GM12878 (cell line): ENCODE measurements around the gene TMEM26. TPM values are rescaled to one million over a fixed set of nuclear protein-coding genes. Genes with fewer than 3 reads are reported as not detected.

Experiments
- ATAC-seq: fragments of 200-7000 bp; cut with Tn5 transposase; 3 replicates; pipeline ENCODE4 v1.9.1; 2020; ENCODE audit warnings: mild to moderate bottlenecking, moderate library complexity
- BruUV-seq: library from RNA; stranded (reverse); fragments of 400-500 nt; replicated peaks from 2 replicates; lab custom pipeline; 2021; lab: Mats Ljungman, UMichigan
- CTCF ChIA-PET: fragments of 300-600 bp; sonication (Branson Sonifier 250); formaldehyde crosslinking; extraction: SDS; loops from one replicate; lab custom pipeline; 2021; ENCODE audit warnings: inconsistent platforms; lab: Yijun Ruan, JAX
- POLR2A ChIA-PET: fragments of 350-600 bp; formaldehyde crosslinking; extraction: SDS; loops from one replicate; lab custom pipeline; 2021; ENCODE audit warnings: inconsistent platforms; lab: Charles Lee
- RAD21 ChIA-PET: fragments of 300-600 bp; sonication (Branson Sonifier 250); formaldehyde crosslinking; loops from one replicate; lab custom pipeline; 2023; ENCODE audit warnings: antibody characterized with exemption; ENCODE audit not compliant: unreplicated experiment; lab: Charles Lee
- SMC1A ChIA-PET: fragments of 300-600 bp; sonication (Branson Sonifier 250); formaldehyde crosslinking; loops from one replicate; lab custom pipeline; 2023; ENCODE audit not compliant: unreplicated experiment, uncharacterized antibody; lab: Charles Lee
- DNase-seq: peaks from one replicate; pipeline ENCODE4 v3.0.0-alpha.2; 2011; ENCODE audit warnings: low read depth, low spot score
- FAIRE-seq: peaks from 3 replicates; lab custom pipeline; 2011; peaks lifted over from hg19 to GRCh38; lab: Jason Lieb, UNC
- H2AFZ ChIP-seq: 2 replicates; pipeline ENCODE4 v1.6.0; 2011; ENCODE audit warnings: low read depth, low read length, control low read depth; ENCODE audit not compliant: control insufficient read depth
- H3K27ac ChIP-seq: 2 replicates; pipeline ENCODE4 v1.5.1; 2011; ENCODE audit warnings: control low read depth; ENCODE audit not compliant: control insufficient read depth, insufficient read depth
- H3K27me3 ChIP-seq, 2 experiments: replicated peaks in 1 of 2; 2 replicates each; pipeline versions ENCODE4 v1.6.0 to v1.6.1; 2011; ENCODE audit warnings: low read length in 1 of 2; ENCODE audit not compliant: control insufficient read depth in 2 of 2, insufficient read depth in 2 of 2
- H3K36me3 ChIP-seq, 2 experiments: 2 replicates each; pipeline ENCODE4 v1.5.1; 2011; ENCODE audit warnings: low read length in 1 of 2; ENCODE audit not compliant: control insufficient read depth in 2 of 2, insufficient read depth in 2 of 2
- H3K4me1 ChIP-seq: 2 replicates; pipeline ENCODE4 v1.6.1; 2011; ENCODE audit warnings: mild to moderate bottlenecking, low read length, moderate library complexity, mixed read lengths; ENCODE audit not compliant: control insufficient read depth, insufficient read depth
- H3K4me2 ChIP-seq: 2 replicates; pipeline ENCODE4 v1.6.0; 2011; ENCODE audit warnings: control low read depth; ENCODE audit not compliant: control insufficient read depth, insufficient read depth
- H3K4me3 ChIP-seq: fragments of 200-600 bp; sonication (generic); 2 replicates; pipeline ENCODE4 v1.5.1; 2016
- H3K79me2 ChIP-seq: 2 replicates; pipeline ENCODE4 v1.6.0; 2011; ENCODE audit warnings: low read length; ENCODE audit not compliant: control insufficient read depth, insufficient read depth
- H3K9ac ChIP-seq: 2 replicates; pipeline ENCODE4 v1.8.0; 2011; ENCODE audit warnings: low read length, control low read depth, mixed read lengths; ENCODE audit not compliant: control insufficient read depth, insufficient read depth
- H3K9me3 ChIP-seq: replicated peaks from 3 replicates; pipeline ENCODE4 v1.5.1; 2011; ENCODE audit warnings: mild to moderate bottlenecking, low read length; ENCODE audit not compliant: control insufficient read depth, insufficient read depth
- H4K20me1 ChIP-seq: 2 replicates; pipeline ENCODE4 v1.6.0; 2011; ENCODE audit not compliant: control insufficient read depth, insufficient read depth
- BACH1 ChIP-seq: fragments of 450-650 bp; IDR thresholded peaks from 2 replicates; pipeline ENCODE4 v1.6.1; 2017; ENCODE audit warnings: mild to moderate bottlenecking, borderline replicate concordance
- EZH2 ChIP-seq: IDR thresholded peaks from 2 replicates; pipeline ENCODE4 v1.6.1; 2012; ENCODE audit warnings: low read depth, mild to moderate bottlenecking, control low read depth, inconsistent platforms, low read length, borderline replicate concordance; ENCODE audit not compliant: control insufficient read depth
- TCF12 ChIP-seq: IDR thresholded peaks from 2 replicates; pipeline ENCODE4 v1.6.1; 2011; ENCODE audit warnings: low read depth, mild to moderate bottlenecking, low read length
- ZNF274 ChIP-seq: IDR thresholded peaks from one replicate; pipeline ENCODE4 v1.8.0; 2011; ENCODE audit not compliant: insufficient read length, insufficient read depth
- WGBS: methylation state at CpG from one replicate; pipeline ENCODE4 v1.1.6; 2016; ENCODE audit warnings: low lambda C conversion rate; ENCODE audit not compliant: insufficient replicate concordance, insufficient coverage; ENCODE audit errors: missing lambda C conversion rate; 5-methylcytosine and 5-hydroxymethylcytosine counted together
- in situ Hi-C: fragments of 300-500 bp; cut with MboI; formaldehyde crosslinking; loops from 9 replicates; pipeline ENCODE4 v1.14.3; 2018; ENCODE audit warnings: mixed read lengths
- intact Hi-C: fragments of 100-400 bp; cut with micrococcal nuclease; formaldehyde crosslinking; loops from one replicate; pipeline ENCODE4 v1.14.2; 2022; ENCODE audit not compliant: unreplicated experiment
- polyA plus RNA-seq, 11 experiments: library from polyadenylated mRNA; depleted of rRNA in 4 of 11; unstranded in 6 of 11; stranded (reverse) in 5 of 11; fragments of >200 nt; fragmentation: Nextera tagmentation in 4 of 11; fragmentation: Illumina TruSeq in 1 of 11; extraction: Ambion mirVana in 4 of 11; extraction: Trizol in 1 of 11; gene quantifications; 1 replicate in 1 of 11; 2 replicates in 10 of 11; pipeline versions ENCODE4 v1.2.1 to v1.2.3, GENCODE V29; 2011 to 2016; ENCODE audit warnings: inconsistent platforms in 2 of 11, missing spikeins in 2 of 11, low read depth in 1 of 11
- total RNA-seq, 4 experiments: library from RNA; depleted of rRNA in 3 of 4; stranded (reverse); fragments of >200 nt in 3 of 4; fragmentation: Illumina TruSeq in 1 of 4; extraction: Trizol in 1 of 4; gene quantifications; 2 replicates each; pipeline versions ENCODE4 v1.2.1 to v1.2.3, GENCODE V29; 2013 to 2021

TMEM26 gene
- total and polyA plus RNA-seq, 10 of the 15 experiments (the other 5 are each of a cell fraction or from before 2014, with no cell fraction given), result not detected

- ATAC-seq, result no peak
- Histone ChIP-seq H3K27ac (no peak overlapping the region), H2AFZ (no peak overlapping the region), H3K9ac (no peak overlapping the region), H3K27me3 (no peaks in the 10 kb centered on the region), H3K79me2 (no peaks in the 10 kb centered on the region), H3K4me1 (no peaks in the 10 kb centered on the region), H4K20me1 (no peaks in the 10 kb centered on the region), H3K4me3 (no peak overlapping the region), H3K36me3 (no peaks in the 10 kb centered on the region), H3K9me3 (no peaks in the 10 kb centered on the region), H3K4me2 (no peak overlapping the region)
- 23% methylated on average over 3 of the region's 3 CpGs for whole genome bisulfite sequencing
- in situ Hi-C loops, result no loop called here
- CTCF ChIA-PET, result no interaction called here
- DNase-seq, result no peak
- no TSS peak for BruUV-seq
- intact Hi-C loops, result no loop called here
- SMC1A ChIA-PET, result no interaction called here
- FAIRE-seq, result no peak
- TF ChIP-seq BACH1, result no peak
- TF ChIP-seq TCF12, result no peak
- no peak for TF ChIP-seq EZH2
- TF ChIP-seq ZNF274, result no peak
- POLR2A ChIA-PET, result no interaction called here
- RAD21 ChIA-PET, result no interaction called here
Observed at GRCh38 chr10:61357687-61358086, 95.5 kb downstream of the TMEM26 start.

Other genes with a start within 250 kb of the TMEM26 start
- gene CABCOCO1, start 209.5 kb upstream of the TMEM26 start, total RNA-seq (2014; rRNA removed), result not detected in 2 replicates
- not detected in 2 replicates for gene CABCOCO1, start 209.5 kb upstream of the TMEM26 start, total RNA-seq (2014; rRNA removed; fragmentation: Illumina TruSeq; extraction: Trizol)
- not detected in 2 replicates for gene CABCOCO1, start 209.5 kb upstream of the TMEM26 start, total RNA-seq (2021)
- gene CABCOCO1, start 209.5 kb upstream of the TMEM26 start, polyA plus RNA-seq (2011; rRNA removed), result not detected in 2 replicates
- gene CABCOCO1, start 209.5 kb upstream of the TMEM26 start, polyA plus RNA-seq (2014; fragmentation: Illumina TruSeq; extraction: Trizol), result not detected in 2 replicates
- gene CABCOCO1, start 209.5 kb upstream of the TMEM26 start, polyA plus RNA-seq (2014; fragmentation: Nextera tagmentation; extraction: Ambion mirVana), result not detected
- gene CABCOCO1, start 209.5 kb upstream of the TMEM26 start, polyA plus RNA-seq (2014; rRNA removed), result not detected in 2 replicates
- gene CABCOCO1, start 209.5 kb upstream of the TMEM26 start, polyA plus RNA-seq (2016; fragmentation: Nextera tagmentation; extraction: Ambion mirVana), result not detected